AG09309 (cell line): ENCODE data around the gene NRL.
A peak's percentile ranks its signal among the peaks of the same experiment; 100 is the strongest.

ENCODE experiments used
- DNase-seq: peaks from one replicate; pipeline ENCODE4 v3.0.0-alpha.2; 2010; ENCODE audit warnings: low read depth
- H3K4me3 ChIP-seq: 2 replicates; pipeline ENCODE4 v1.5.1; 2011; ENCODE audit warnings: mild to moderate bottlenecking, low read depth, low read length, moderate library complexity; ENCODE audit not compliant: control insufficient read depth
- CTCF ChIP-seq: IDR thresholded peaks from 2 replicates; pipeline ENCODE4 v1.5.1; 2011; ENCODE audit warnings: mild to moderate bottlenecking, low read depth, low read length, inconsistent platforms; ENCODE audit not compliant: insufficient read depth, control insufficient read depth; ENCODE audit errors: missing control alignments

NRL gene

GRCh38 chr14:24114532-24115421 is at the start of gene NRL, which contains the start of gene DCAF11:
Gene NRL, minus strand, starts transcription at chr14:24114949. Its CDS starts 32,101 bp downstream, at chr14:24082848.
Gene DCAF11, plus strand, starts transcription at chr14:24114777. Its CDS starts 818 bp downstream, at chr14:24115595.
- peak; percentile 99 for DNase-seq
- H3K4me3 ChIP-seq: peak within 1 kb of the TSS; percentile 79
- no peak for TF ChIP-seq CTCF

GRCh38 chr14:24162093-24162492 is 47.3 kb upstream of the NRL start:
- no peak for TF ChIP-seq CTCF
- H3K4me3 ChIP-seq: peak overlapping the region; percentile 85
- peak; percentile 7 for DNase-seq

GRCh38 chr14:24160850-24161804 is 46.4 kb upstream of the NRL start, which contains the start of gene IRF9:
Gene IRF9, plus strand, starts transcription at chr14:24161265. Its CDS starts 880 bp downstream, at chr14:24162145.
- peak within 1 kb of the TSS; percentile 85 for H3K4me3 ChIP-seq
- DNase-seq: peak; percentile 81
- TF ChIP-seq CTCF: peak; percentile 93

- no peak for DNase-seq
- no peak overlapping the region for H3K4me3 ChIP-seq
- no peak for TF ChIP-seq CTCF
These were observed 45.7 kb upstream of the NRL start for GRCh38 chr14:24160499-24160849.

GRCh38 chr14:24159777-24160498 is 45.2 kb upstream of the NRL start:
- no peak for TF ChIP-seq CTCF
- no peak overlapping the region for H3K4me3 ChIP-seq
- no peak for DNase-seq

- DNase-seq: no peak
- no peak overlapping the region for H3K4me3 ChIP-seq
- no peak for TF ChIP-seq CTCF
These were observed 42.6 kb upstream of the NRL start for GRCh38 chr14:24157331-24157730.
